GM21786 (cell line): ENCODE measurements around the gene UBTD1.
"Not testable (repeated sequence)": the region's sequence is repeated elsewhere in the genome, so short reads cannot be mapped to it uniquely, and the experiment has no call there.

Experiments used
- ATAC-seq: cut with Tn5 transposase; IDR thresholded peaks from one replicate; pipeline ENCODE4 v1.9.1; 2021; ENCODE audit not compliant: unreplicated experiment

UBTD1 gene

GRCh38 chr10:97498841-97499560 lies at the start of gene UBTD1:
Gene UBTD1 (plus strand): TSS chr10:97498924. CDS start chr10:97499204, 280 bp downstream.
- no peak for ATAC-seq

GRCh38 chr10:97450828-97451227 lies 47.9 kb upstream of the UBTD1 start:
- no peak for ATAC-seq

GRCh38 chr10:97451605-97452004 lies 47.1 kb upstream of the UBTD1 start:
- ATAC-seq = no peak

- ATAC-seq = no peak
Observed at GRCh38 chr10:97452352-97452751, 46.4 kb upstream of the UBTD1 start.

- no peak for ATAC-seq
Observed at GRCh38 chr10:97454330-97455036, 44.2 kb upstream of the UBTD1 start.

GRCh38 chr10:97456034-97456685 lies 42.6 kb upstream of the UBTD1 start:
- no peak for ATAC-seq

GRCh38 chr10:97456686-97457065 lies 42.0 kb upstream of the UBTD1 start:
- no peak for ATAC-seq

- no peak for ATAC-seq
Observed at GRCh38 chr10:97459111-97459510, 39.6 kb upstream of the UBTD1 start.

- ATAC-seq = no peak
Observed at GRCh38 chr10:97459933-97460332, 38.8 kb upstream of the UBTD1 start.

GRCh38 chr10:97462309-97462708 lies 36.4 kb upstream of the UBTD1 start:
- no peak for ATAC-seq

GRCh38 chr10:97463363-97464132 lies 35.2 kb upstream of the UBTD1 start:
- no peak for ATAC-seq

GRCh38 chr10:97464226-97464625 lies 34.5 kb upstream of the UBTD1 start:
- ATAC-seq = no peak

GRCh38 chr10:97465982-97466381 lies 32.7 kb upstream of the UBTD1 start:
- ATAC-seq = no peak

GRCh38 chr10:97466755-97467154 lies 32.0 kb upstream of the UBTD1 start:
- ATAC-seq = no peak

- no peak for ATAC-seq
Observed at GRCh38 chr10:97468162-97468561, 30.6 kb upstream of the UBTD1 start.

GRCh38 chr10:97468781-97469180 lies 29.9 kb upstream of the UBTD1 start:
- not testable (repeated sequence) for ATAC-seq

GRCh38 chr10:97474918-97475317 lies 23.8 kb upstream of the UBTD1 start:
- no peak for ATAC-seq

- ATAC-seq = no peak
Observed at GRCh38 chr10:97475936-97476594, 22.7 kb upstream of the UBTD1 start.

- not testable (repeated sequence) for ATAC-seq
Observed at GRCh38 chr10:97479410-97479809, 19.3 kb upstream of the UBTD1 start.

- ATAC-seq = no peak
Observed at GRCh38 chr10:97479939-97480338, 18.8 kb upstream of the UBTD1 start.

- ATAC-seq = no peak
Observed at GRCh38 chr10:97481071-97481470, 17.7 kb upstream of the UBTD1 start.
